Stimulated activated CD4-positive, alpha-beta T cell treated with anti-CD3 and anti-CD28 coated beads, Interleukin-1b, Interleukin-23, amount 100 ng/mL, for 4 hours (primary cell): Measurements from ENCODE around the gene ANKRD40.
"Not testable (repeated sequence)": the region's sequence is repeated elsewhere in the genome, so short reads cannot be mapped to it uniquely, and the experiment has no call there.

Experiments
- DNase-seq, 2 donors: peaks; one replicate each; pipeline ENCODE4 v3.0.0-alpha.2; 2020; ENCODE audit warnings: low read depth in 2 of 2

The ANKRD40 gene

DNA sequence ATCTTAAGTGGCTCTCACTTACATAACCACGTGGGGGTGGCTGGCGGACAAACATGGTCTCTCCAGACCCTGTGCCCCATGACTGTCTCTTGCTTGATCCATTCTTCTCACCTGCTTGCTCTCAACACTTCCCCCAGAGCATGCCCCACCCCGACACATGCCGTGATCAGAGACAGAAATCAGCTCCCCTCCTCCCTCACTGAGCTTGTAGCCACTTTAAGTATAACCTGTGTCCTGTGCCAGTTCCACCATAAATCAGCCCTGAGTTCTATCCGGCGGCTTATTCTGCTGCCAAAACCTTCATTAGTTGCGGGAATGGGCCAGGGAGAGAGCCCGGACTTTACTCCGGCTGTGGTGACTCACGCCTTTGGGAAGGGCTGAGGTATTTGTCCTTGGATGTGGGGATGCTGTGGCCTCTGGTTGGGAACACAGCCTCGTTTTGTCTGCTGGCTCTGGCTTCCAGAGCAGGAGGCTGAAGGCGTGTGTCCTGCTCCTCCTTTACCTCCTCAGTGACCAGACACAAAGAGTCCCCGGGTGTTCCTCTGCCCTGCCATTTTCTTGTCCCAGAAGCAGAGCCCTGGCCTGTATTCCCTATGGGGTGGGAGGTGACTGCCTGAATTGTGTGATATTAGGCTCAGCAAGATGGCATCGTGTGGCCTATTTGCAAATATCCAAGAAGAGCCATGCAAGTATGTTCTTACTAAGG, 21.1 kb downstream of the ANKRD40 start:
- no peak for DNase-seq

- DNase-seq: no peak
Measured at GRCh38 chr17:50685691-50686493, 21.8 kb downstream of the ANKRD40 start.

- DNase-seq: no peak
Measured at GRCh38 chr17:50685334-50685665, 22.4 kb downstream of the ANKRD40 start.

- no peak for DNase-seq
Measured at GRCh38 chr17:50684612-50685333, 22.9 kb downstream of the ANKRD40 start.

DNA sequence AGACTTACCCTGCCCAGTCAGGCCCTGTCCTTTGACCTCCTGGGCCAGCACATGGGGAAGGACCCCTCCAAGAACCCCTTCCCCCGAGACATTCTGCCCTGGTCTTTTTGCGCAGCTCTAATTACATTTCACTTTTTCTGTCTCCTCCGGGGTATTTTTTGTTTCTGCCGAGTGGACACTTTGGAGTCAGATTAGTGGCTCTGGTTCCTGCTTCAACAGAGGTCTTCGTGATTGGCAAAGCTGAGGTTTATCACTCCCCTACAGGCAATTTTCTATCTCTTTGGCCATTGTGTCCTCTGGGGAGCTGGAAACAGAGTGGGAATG, 23.5 kb downstream of the ANKRD40 start:
- DNase-seq: no peak

DNA sequence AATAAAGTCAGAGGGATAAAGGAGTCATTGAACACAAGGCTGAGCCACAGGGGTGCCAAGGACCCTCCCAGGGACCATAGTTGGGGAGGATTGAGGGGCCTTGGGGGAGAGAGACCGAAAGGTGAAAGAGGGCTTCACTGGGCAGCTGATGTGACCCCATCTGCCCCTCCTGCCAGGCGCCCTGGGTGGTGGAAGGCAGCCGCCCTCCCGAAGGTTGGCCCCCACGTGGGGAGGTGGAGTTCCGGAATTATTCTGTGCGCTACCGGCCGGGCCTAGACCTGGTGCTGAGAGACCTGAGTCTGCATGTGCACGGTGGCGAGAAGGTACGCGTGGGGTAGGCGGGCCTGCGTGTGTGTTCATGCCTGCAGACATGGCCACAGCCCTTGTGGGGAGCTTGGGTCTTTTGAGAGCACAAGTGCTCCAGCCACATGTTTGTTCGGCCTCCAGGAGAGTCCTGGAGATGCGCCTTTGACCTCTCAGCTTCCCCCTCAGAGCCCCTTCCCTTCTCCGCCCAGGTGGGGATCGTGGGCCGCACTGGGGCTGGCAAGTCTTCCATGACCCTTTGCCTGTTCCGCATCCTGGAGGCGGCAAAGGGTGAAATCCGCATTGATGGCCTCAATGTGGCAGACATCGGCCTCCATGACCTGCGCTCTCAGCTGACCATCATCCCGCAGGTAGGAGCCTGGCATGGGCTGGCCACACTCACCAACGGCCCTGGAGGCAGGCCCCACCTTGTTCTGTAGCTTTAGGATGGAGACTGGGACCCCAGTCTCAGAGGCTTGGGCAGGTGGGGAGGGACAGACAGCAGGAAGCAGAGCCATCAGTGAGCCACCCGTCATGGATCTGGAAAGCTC, 24.1 kb downstream of the ANKRD40 start:
- DNase-seq: no peak

DNA sequence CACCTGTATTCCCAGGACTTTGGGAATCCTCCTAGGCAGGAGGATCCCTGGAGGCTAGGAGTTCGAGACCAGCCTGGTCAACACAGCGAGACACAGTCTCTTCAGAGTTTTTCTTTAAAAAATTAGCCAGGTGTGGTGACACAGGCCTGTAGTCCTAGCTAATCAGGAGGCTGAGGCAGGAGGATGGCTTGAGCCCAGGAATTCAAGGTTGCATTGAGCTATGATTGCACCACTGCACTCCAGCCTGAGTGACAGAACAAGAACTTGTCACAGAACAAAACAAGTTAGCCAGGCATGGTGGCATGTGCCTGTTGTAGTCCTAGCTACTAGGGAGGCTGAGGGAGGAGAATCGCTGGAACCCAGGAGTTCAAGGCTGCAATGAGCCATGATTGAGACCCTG, 24.8 kb downstream of the ANKRD40 start:
- no peak for DNase-seq

DNA sequence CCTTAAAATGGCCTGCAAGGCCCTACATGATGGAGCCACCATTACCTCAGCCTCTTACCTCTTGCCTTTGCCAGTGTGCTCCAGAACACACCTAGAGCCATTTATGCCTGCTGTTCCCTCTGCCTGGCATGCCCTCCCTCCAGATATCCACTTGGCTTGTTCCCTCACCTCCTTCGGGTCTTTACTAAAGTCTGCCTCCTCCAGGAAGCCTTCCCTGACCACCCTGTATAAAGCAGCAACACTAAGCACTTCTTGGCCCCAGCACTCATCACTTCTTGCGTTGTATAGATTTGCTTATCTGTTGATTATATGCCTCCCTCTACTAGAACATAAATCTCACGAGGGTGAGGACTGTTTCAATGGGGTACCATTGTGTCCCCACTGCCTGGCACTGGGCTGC, 25.3 kb downstream of the ANKRD40 start:
- no peak for DNase-seq

DNA sequence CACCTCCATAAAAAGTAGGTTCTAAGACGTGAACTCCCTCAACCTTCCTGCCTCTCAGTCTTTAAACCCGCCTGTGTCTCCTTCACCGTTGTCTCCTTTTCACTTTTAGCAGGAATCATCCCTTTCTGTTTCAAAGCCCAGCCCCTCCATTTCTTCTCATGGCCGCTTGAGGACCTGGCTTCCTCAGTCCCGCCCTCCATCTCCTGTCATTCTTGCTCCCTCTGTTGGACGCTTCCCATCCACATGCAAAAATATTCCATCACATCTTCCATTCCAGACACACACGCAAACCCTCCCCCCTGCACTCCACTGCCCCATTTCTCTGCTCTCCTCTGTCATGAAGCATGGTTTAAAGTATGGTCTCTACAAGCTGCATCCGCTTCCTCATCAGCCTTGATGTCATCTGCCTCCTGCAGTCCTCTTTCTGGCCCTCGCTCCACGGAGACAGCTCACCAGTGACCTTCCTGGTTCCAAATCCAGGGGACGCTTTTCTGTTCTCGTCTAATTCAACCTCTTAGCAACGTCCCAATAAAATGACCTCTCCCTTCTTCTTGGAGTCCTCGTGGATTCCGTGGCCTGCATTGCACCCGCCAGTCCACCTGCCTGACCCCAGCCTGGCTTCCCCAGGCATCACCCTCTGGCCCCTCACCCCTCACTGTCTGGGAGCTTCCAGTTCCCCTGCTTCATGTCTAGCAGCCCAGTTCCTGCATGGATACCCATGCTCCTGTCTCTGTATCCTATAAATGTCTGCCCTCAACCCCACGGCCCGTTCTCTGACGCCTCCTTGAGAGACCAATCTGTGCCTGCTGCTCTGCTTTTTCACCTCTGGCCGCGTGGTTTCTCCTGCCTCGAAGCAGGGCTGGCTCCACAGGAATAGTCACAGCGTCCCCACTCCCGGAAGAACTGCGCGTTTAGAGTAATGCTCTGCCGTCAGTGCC, 26.2 kb downstream of the ANKRD40 start:
- no peak for DNase-seq

DNA sequence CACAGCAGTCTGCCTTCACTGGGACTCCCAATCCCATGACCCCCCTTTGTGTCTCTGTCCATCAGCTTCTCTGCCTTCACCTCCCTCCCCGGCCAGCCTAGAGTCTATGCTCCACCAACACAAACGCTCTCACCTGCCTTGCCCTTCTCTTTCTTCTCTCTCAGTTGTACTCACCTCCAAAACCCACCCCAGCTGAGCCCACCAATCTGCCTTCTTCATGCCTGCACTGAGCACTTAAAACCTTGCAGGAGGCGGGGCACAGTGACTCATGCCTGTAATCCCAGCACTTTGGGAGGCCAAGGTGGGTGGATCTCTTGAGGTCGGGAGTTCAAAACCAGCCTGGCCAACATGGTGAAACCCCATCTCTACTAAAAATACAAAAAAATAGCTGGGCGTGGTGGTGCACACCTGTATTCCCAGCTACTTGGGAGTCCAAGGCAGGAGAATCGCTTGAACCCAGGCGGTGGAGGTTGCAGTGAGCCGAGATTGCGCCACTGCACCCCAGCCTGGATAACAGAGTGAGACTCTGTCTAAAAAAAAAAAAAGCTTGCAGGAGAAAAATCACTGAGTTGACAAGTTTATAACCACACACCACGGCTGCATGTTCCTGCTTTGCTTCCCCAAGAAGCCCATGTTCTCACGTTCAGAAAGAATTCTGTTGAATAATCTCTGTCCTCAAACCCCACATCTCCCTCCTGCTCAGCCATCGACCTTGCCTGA, 27.0 kb downstream of the ANKRD40 start:
- DNase-seq: not testable (repeated sequence)

DNA sequence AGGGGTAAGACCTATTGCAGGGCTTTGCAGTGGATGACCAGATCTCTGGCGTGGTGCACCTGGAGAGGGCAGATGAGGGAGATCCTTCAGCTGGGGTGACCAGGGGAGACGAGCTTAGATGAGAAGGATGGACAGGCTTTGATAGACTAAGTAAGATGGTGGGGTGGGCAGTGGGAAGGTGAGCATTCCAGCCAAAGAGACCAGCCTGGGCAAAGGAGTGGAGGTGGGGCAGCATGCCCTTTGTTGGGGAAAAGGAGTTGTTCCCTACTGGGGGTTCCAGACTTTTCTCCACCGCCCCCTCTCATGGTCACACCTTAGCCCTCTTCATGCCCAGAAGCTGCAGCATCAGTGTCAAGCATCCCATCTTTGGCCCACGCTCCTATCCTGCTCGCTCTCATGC, 27.6 kb downstream of the ANKRD40 start:
- DNase-seq: no peak

DNA sequence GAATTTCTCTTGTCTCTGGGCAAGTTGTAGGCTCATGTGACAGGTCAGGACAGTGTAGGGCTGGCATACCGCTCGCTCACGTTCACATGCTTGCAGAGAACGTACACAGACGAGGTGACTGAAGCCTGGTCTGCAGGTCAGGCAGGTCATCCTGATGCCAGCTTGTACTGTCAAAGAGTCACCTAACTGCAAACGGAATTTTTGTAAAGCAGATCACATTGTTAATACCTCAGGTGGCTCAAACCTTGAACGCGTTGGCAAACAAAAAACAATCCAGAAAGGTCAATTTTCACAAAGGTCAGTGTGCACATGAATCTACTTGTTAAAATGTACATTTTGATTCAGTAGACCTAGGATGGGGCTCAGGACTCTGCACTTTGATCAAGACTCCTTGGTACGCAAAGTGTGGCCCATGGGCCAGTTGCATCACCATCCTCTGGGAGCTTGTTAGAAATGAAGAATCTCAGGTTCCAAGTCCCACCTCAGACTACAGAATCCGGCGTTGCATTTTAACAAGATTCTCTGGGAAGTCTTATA, 28.6 kb downstream of the ANKRD40 start:
- no peak for DNase-seq

DNA sequence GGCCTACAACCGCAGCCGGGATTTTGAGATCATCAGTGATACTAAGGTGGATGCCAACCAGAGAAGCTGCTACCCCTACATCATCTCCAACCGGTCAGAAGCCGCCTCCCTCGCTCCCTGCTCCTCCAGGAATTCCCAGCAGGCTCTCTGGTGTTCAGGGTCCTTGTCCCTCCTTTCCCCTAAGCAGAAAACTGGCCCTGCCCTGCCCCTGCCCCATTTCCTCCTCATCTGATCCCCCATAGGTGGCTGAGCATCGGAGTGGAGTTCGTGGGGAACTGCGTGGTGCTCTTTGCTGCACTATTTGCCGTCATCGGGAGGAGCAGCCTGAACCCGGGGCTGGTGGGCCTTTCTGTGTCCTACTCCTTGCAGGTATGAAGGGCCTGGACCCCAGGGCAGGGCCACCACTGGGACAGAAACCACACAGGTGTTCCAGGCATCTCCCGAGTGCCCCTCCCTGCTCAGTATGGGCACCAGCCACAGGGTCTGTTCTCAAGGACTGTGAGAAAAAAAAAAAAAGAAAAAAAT, 29.8 kb downstream of the ANKRD40 start:
- DNase-seq: no peak

GRCh38 chr17:50676065-50676975, 31.4 kb downstream of the ANKRD40 start:
- no peak for DNase-seq

DNA sequence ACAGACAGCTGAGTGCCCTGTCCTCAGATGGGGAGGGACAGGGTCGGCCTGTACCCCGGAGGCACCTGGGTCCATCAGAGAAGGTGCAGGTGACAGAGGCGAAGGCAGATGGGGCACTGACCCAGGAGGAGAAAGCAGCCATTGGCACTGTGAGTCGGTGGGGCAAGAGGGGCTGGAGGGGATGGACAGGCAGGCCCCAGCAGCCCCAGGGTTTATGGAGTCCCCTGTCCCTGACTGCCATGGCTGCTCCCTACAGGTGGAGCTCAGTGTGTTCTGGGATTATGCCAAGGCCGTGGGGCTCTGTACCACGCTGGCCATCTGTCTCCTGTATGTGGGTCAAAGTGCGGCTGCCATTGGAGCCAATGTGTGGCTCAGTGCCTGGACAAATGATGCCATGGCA, 32.1 kb downstream of the ANKRD40 start:
- no peak for DNase-seq

GRCh38 chr17:50675190-50675589, 32.5 kb downstream of the ANKRD40 start:
- DNase-seq: no peak

GRCh38 chr17:50672831-50673551, 34.7 kb downstream of the ANKRD40 start:
- DNase-seq: no peak

- no peak for DNase-seq
Measured at GRCh38 chr17:50672071-50672470, 35.6 kb downstream of the ANKRD40 start.
